Measurements from ENCODE around the gene TP53AIP1. TPM values are rescaled to one million over a fixed set of nuclear protein-coding genes. Genes with fewer than 3 reads are reported as not detected.

The TP53AIP1 gene
- total RNA-seq, 2 donors from 2014 or later, result 0.74 to 5.1 TPM

GRCh38 chr11:128909438-128910125 is 33.1 kb downstream of the TP53AIP1 start:
- peak; percentile 71 for DNase-seq (ENCODE audit: low spot score)
- TF ChIP-seq POLR2AphosphoS5 (IDR thresholded peaks at IDR 0.05) (peak; percentile 68), POLR2A (IDR thresholded peaks at IDR 0.05) (no peak)
- TF ChIP-seq, protein P1, sequence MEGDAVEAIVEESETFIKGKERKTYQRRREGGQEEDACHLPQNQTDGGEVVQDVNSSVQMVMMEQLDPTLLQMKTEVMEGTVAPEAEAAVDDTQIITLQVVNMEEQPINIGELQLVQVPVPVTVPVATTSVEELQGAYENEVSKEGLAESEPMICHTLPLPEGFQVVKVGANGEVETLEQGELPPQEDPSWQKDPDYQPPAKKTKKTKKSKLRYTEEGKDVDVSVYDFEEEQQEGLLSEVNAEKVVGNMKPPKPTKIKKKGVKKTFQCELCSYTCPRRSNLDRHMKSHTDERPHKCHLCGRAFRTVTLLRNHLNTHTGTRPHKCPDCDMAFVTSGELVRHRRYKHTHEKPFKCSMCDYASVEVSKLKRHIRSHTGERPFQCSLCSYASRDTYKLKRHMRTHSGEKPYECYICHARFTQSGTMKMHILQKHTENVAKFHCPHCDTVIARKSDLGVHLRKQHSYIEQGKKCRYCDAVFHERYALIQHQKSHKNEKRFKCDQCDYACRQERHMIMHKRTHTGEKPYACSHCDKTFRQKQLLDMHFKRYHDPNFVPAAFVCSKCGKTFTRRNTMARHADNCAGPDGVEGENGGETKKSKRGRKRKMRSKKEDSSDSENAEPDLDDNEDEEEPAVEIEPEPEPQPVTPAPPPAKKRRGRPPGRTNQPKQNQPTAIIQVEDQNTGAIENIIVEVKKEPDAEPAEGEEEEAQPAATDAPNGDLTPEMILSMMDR (IDR thresholded peaks at IDR 0.05), result no peak
- WGBS, result 41% methylated on average over 8 of the region's 8 CpGs

GRCh38 chr11:128908391-128909246 is 34.1 kb downstream of the TP53AIP1 start:
- H3K9me3 ChIP-seq, result no peaks in the 10 kb centered on the region
- 54% methylated on average over 12 of the region's 12 CpGs for WGBS
- no peak overlapping the region for H3K27ac ChIP-seq
- DNase-seq (ENCODE audit: low spot score), result peak; percentile 68
- H3K4me1 ChIP-seq (replicated peaks), result no peaks in the 10 kb centered on the region
- no peak for TF ChIP-seq POLR2A (IDR thresholded peaks at IDR 0.05)
- peak; percentile 29 for TF ChIP-seq POLR2AphosphoS5 (IDR thresholded peaks at IDR 0.05)
- TF ChIP-seq, protein P1 (IDR thresholded peaks at IDR 0.05), result no peak
- intact Hi-C loops (cut with DNase I), result no loop called here
- H3K4me3 ChIP-seq, result no peak overlapping the region
- no peaks in the 10 kb centered on the region for H3K27me3 ChIP-seq (replicated peaks; ENCODE audit: insufficient read depth)
- H3K36me3 ChIP-seq, result no peaks in the 10 kb centered on the region

More at GRCh38 chr11:128909438-128910125, 33.1 kb downstream of the TP53AIP1 start:
- Histone ChIP-seq H3K4me3 (no peak overlapping the region), H3K27ac (no peak overlapping the region), H3K27me3 (replicated peaks; ENCODE audit: insufficient read depth) (no peaks in the 10 kb centered on the region), H3K36me3 (no peaks in the 10 kb centered on the region), H3K9me3 (no peaks in the 10 kb centered on the region), H3K4me1 (replicated peaks) (no peaks in the 10 kb centered on the region)
- intact Hi-C loops (cut with DNase I), result no loop called here

GRCh38 chr11:128907585-128907984 is 35.1 kb downstream of the TP53AIP1 start:
- H3K9me3 ChIP-seq, result no peaks in the 10 kb centered on the region
- WGBS, result 90% methylated on average over 4 of the region's 4 CpGs
- H3K36me3 ChIP-seq, result no peaks in the 10 kb centered on the region
- H3K27me3 ChIP-seq (replicated peaks; ENCODE audit: insufficient read depth), result no peaks in the 10 kb centered on the region
- DNase-seq (ENCODE audit: low spot score), result no peak
- no peaks in the 10 kb centered on the region for H3K4me1 ChIP-seq (replicated peaks)
- intact Hi-C loops (cut with DNase I), result no loop called here
- no peak overlapping the region for H3K4me3 ChIP-seq
- H3K27ac ChIP-seq, result no peak overlapping the region
- TF ChIP-seq, protein P1 (IDR thresholded peaks at IDR 0.05), result no peak
- TF ChIP-seq POLR2AphosphoS5 (IDR thresholded peaks at IDR 0.05), result no peak
- no peak for TF ChIP-seq POLR2A (IDR thresholded peaks at IDR 0.05)

DNA sequence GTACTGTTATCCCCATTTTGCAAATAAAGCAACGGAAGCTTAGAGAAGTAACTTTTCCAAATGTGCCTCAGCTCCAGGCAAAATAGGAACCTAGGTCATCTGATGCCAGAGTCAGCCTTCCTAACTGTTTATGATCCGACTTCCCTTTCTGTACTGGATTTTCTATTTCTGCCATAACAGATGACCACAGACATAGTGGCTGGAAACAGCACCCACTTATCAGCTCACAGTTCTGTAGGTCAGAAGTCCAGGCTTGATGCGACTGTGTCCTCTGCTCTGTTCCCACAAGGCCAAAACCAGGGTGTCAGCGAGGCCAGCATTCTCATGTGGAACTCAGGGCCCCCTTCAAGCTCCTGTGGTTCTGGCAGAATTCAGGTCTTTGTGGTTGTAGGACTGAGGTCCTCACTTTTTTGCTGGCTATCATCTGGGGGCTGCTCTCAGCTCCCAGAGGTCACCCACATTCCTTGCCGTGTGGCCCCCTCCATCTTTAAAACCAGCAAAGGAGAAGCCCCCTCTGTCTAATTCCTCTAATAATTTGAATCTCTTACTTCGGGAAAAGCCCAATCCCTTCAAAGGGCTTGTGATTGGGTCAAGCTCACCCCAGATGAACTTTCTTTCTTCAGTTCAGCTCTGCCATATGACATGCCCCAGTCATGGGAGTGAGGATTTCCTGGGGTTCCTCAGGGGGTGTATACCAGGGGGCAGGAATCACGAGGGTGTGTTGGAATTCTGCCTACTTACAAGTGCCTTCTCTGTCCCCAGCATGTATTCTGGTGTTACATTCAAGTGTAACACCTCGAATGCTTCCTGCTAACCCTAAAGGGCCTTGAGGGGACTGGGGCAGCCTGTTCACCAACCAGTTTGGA is 36.3 kb downstream of the TP53AIP1 start:
- intact Hi-C loops (cut with DNase I), result no loop called here
- no peaks in the 10 kb centered on the region for H3K27me3 ChIP-seq (replicated peaks; ENCODE audit: insufficient read depth)
- no peaks in the 10 kb centered on the region for H3K9me3 ChIP-seq
- TF ChIP-seq, protein P1 (IDR thresholded peaks at IDR 0.05), result no peak
- TF ChIP-seq POLR2A (IDR thresholded peaks at IDR 0.05) (no peak), POLR2AphosphoS5 (IDR thresholded peaks at IDR 0.05) (no peak)
- DNase-seq (ENCODE audit: low spot score), result no peak
- H3K4me3 ChIP-seq, result peak overlapping the region in 1 of 2 donors; percentile 41
- H3K36me3 ChIP-seq, result no peaks in the 10 kb centered on the region
- no peak overlapping the region for H3K27ac ChIP-seq
- 84% methylated on average over 8 of the region's 8 CpGs for WGBS
- no peaks in the 10 kb centered on the region for H3K4me1 ChIP-seq (replicated peaks)

Measured in prostate gland (tissue), 2 donors.